GM12878 (cell line): ENCODE measurements around the gene ARHGAP30. TPM values are rescaled to one million over a fixed set of nuclear protein-coding genes. Genes with fewer than 3 reads are reported as not detected.
A peak's percentile ranks its signal among the peaks of the same experiment; 100 is the strongest.

ENCODE experiments used
- ATF3 ChIP-seq: IDR thresholded peaks from 2 replicates; pipeline ENCODE4 v1.6.1; 2011; ENCODE audit warnings: low read depth, mild to moderate bottlenecking, low read length, moderate library complexity, borderline replicate concordance; ENCODE audit errors: extremely low read depth
- CBX3 ChIP-seq: fragments of 200-600 bp; sonication (generic); IDR thresholded peaks from 2 replicates; pipeline ENCODE4 v1.6.1; 2016; ENCODE audit warnings: low read depth, borderline replicate concordance
- CHD1 ChIP-seq: IDR thresholded peaks from 2 replicates; pipeline ENCODE4 v1.6.1; 2012; ENCODE audit warnings: low read depth, low read length, improper control_type of control experiment
- CREB1 ChIP-seq: IDR thresholded peaks from 2 replicates; pipeline ENCODE4 v1.6.1; 2012; ENCODE audit warnings: low read depth, mild to moderate bottlenecking, inconsistent platforms
- EGR1 ChIP-seq, 2 experiments: IDR thresholded peaks; 1 replicate in 1 of 2; 2 replicates in 1 of 2; pipeline ENCODE4 v1.6.1; 2011 to 2012; ENCODE audit warnings: low read depth in 2 of 2, low read length in 2 of 2, borderline replicate concordance in 1 of 2, mild to moderate bottlenecking in 1 of 2, moderate library complexity in 1 of 2
- ESRRA ChIP-seq: IDR thresholded peaks from 2 replicates; pipeline ENCODE4 v1.6.1; 2012; ENCODE audit warnings: mild to moderate bottlenecking, low read length, improper control_type of control experiment
- ETV6 ChIP-seq, 2 experiments: fragments of 450-650 bp in 1 of 2; IDR thresholded peaks in 1 of 2; conservative IDR thresholded peaks in 1 of 2; 2 replicates each; pipeline ENCODE4 v1.6.1; 2014; ENCODE audit warnings: antibody characterized with exemption in 1 of 2, borderline replicate concordance in 1 of 2, low read depth in 1 of 2, mild to moderate bottlenecking in 1 of 2, moderate library complexity in 1 of 2
- EZH2 ChIP-seq: IDR thresholded peaks from 2 replicates; pipeline ENCODE4 v1.6.1; 2012; ENCODE audit warnings: low read depth, mild to moderate bottlenecking, control low read depth, inconsistent platforms, low read length, borderline replicate concordance; ENCODE audit not compliant: control insufficient read depth
- GATAD2B ChIP-seq: fragments of 450-650 bp; conservative IDR thresholded peaks from 2 replicates; pipeline ENCODE4 v1.6.1; 2017; ENCODE audit warnings: low read depth, mild to moderate bottlenecking, moderate library complexity
- JUND ChIP-seq: IDR thresholded peaks from 2 replicates; pipeline ENCODE4 v1.6.1; 2012; ENCODE audit warnings: low read depth, mild to moderate bottlenecking, low read length, improper control_type of control experiment, moderate library complexity
- KAT2A ChIP-seq: conservative IDR thresholded peaks from 2 replicates; pipeline ENCODE4 v1.6.1; 2011; ENCODE audit warnings: low read depth, low read length; ENCODE audit not compliant: control insufficient read depth
- MXI1 ChIP-seq: fragments of 150-350 bp; IDR thresholded peaks from 2 replicates; pipeline ENCODE4 v1.6.1; 2011; ENCODE audit warnings: low read depth, mild to moderate bottlenecking, inconsistent platforms, low read length, improper control_type of control experiment
- NFIC ChIP-seq: IDR thresholded peaks from 2 replicates; pipeline ENCODE4 v1.6.1; 2012; ENCODE audit warnings: low read depth, mild to moderate bottlenecking, inconsistent platforms, low read length, moderate library complexity
- NFYB ChIP-seq: IDR thresholded peaks from 2 replicates; pipeline ENCODE4 v1.6.1; 2011; ENCODE audit warnings: low read depth, mild to moderate bottlenecking, low read length, improper control_type of control experiment, moderate library complexity; ENCODE audit not compliant: insufficient read depth
- NR2C2 ChIP-seq: IDR thresholded peaks from 2 replicates; pipeline ENCODE4 v1.6.1; 2011; ENCODE audit warnings: borderline replicate concordance, low read depth; ENCODE audit not compliant: control insufficient read depth, insufficient read length
- SMC3 ChIP-seq: IDR thresholded peaks from 2 replicates; pipeline ENCODE4 v1.6.1; 2011; ENCODE audit warnings: low read length, improper control_type of control experiment, borderline replicate concordance
- SREBF2 ChIP-seq: IDR thresholded peaks from 2 replicates; pipeline ENCODE4 v1.6.1; 2012; ENCODE audit warnings: mild to moderate bottlenecking, low read length
- WRNIP1 ChIP-seq: IDR thresholded peaks from 2 replicates; pipeline ENCODE4 v1.6.1; 2011; ENCODE audit warnings: low read depth, low read length, improper control_type of control experiment, borderline replicate concordance
- ZBTB40 ChIP-seq: fragments of 450-650 bp; IDR thresholded peaks from 2 replicates; pipeline ENCODE4 v1.6.1; 2016; ENCODE audit warnings: mild to moderate bottlenecking, moderate library complexity, borderline replicate concordance
- ZNF622 ChIP-seq: fragments of 450-650 bp; IDR thresholded peaks from 2 replicates; pipeline ENCODE4 v1.6.1; 2017; ENCODE audit warnings: mild to moderate bottlenecking, inconsistent platforms
- ZSCAN29 ChIP-seq: fragments of 450-650 bp; IDR thresholded peaks from 2 replicates; pipeline ENCODE4 v1.6.1; 2017; ENCODE audit warnings: mild to moderate bottlenecking, moderate library complexity
- polyA plus RNA-seq, 11 experiments: library from polyadenylated mRNA; depleted of rRNA in 4 of 11; unstranded in 6 of 11; stranded (reverse) in 5 of 11; fragments of >200 nt; fragmentation: Nextera tagmentation in 4 of 11; fragmentation: Illumina TruSeq in 1 of 11; extraction: Ambion mirVana in 4 of 11; extraction: Trizol in 1 of 11; gene quantifications; 1 replicate in 1 of 11; 2 replicates in 10 of 11; pipeline versions ENCODE4 v1.2.1 to v1.2.3, GENCODE V29; 2011 to 2016; ENCODE audit warnings: inconsistent platforms in 2 of 11, missing spikeins in 2 of 11, low read depth in 1 of 11
- total RNA-seq, 4 experiments: library from RNA; depleted of rRNA in 3 of 4; stranded (reverse); fragments of >200 nt in 3 of 4; fragmentation: Illumina TruSeq in 1 of 4; extraction: Trizol in 1 of 4; gene quantifications; 2 replicates each; pipeline versions ENCODE4 v1.2.1 to v1.2.3, GENCODE V29; 2013 to 2021
- TF ChIP-seq, protein P1 (sequence below): fragments of 450-650 bp; IDR thresholded peaks from 2 replicates; pipeline ENCODE4 v1.6.1; 2018; ENCODE audit warnings: borderline replicate concordance, mild to moderate bottlenecking; ENCODE audit not compliant: partially characterized antibody

Gene ARHGAP30
- total and polyA plus RNA-seq, 10 of the 15 experiments (the other 5 are each of a cell fraction or from before 2014, with no cell fraction given) = 12.9 to 143 (median 76.3) TPM

GRCh38 chr1:161068306-161069234, 1.1 kb downstream of the ARHGAP30 start (continued):
- TF ChIP-seq NR2C2 (no peak), CBX3 (no peak), GATAD2B (no peak), NFIC (no peak), SREBF2 (no peak), KAT2A (no peak), ZBTB40 (peak; percentile 66; the same call in 1 of the 2 replicates), EZH2 (no peak), ZNF622 (no peak), ATF3 (no peak), SMC3 (no peak), EGR1 (IDR thresholded peaks at IDR 0.05; ENCODE audit: borderline replicate concordance in 1 of 2, low read depth in 2 of 2, low read length in 2 of 2) (0 out of 3 replicates have a peak, but pooled peaks of 1 of the 2 experiments have one; percentile 5), CHD1 (no peak), MXI1 (no peak), ZSCAN29 (no peak), WRNIP1 (no peak), ETV6 (conservative IDR thresholded peaks at IDR 0.05 in 1 of 2, IDR thresholded peaks at IDR 0.05 in 1 of 2; ENCODE audit: borderline replicate concordance in 1 of 2, low read depth in 1 of 2) (0 out of 4 replicates have a peak, but pooled peaks of 1 of the 2 experiments have one; percentile 25), ESRRA (peak; percentile 56; the same call in 1 of the 2 replicates), JUND (no peak), NFYB (no peak), CREB1 (peak; percentile 72)
- TF ChIP-seq, protein P1, sequence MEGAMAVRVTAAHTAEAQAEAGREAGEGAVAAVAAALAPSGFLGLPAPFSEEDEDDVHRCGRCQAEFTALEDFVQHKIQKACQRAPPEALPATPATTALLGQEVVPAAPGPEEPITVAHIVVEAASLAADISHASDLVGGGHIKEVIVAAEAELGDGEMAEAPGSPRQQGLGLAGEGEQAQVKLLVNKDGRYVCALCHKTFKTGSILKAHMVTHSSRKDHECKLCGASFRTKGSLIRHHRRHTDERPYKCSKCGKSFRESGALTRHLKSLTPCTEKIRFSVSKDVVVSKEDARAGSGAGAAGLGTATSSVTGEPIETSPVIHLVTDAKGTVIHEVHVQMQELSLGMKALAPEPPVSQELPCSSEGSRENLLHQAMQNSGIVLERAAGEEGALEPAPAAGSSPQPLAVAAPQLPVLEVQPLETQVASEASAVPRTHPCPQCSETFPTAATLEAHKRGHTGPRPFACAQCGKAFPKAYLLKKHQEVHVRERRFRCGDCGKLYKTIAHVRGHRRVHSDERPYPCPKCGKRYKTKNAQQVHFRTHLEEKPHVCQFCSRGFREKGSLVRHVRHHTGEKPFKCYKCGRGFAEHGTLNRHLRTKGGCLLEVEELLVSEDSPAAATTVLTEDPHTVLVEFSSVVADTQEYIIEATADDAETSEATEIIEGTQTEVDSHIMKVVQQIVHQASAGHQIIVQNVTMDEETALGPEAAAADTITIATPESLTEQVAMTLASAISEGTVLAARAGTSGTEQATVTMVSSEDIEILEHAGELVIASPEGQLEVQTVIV = no peak
